Neural crest cell (in vitro differentiated cells): Measurements from ENCODE around the gene MRPS6. TPM values are rescaled to one million over a fixed set of nuclear protein-coding genes. Genes with fewer than 3 reads are reported as not detected.

Source experiments
- DNase-seq: peaks from one replicate; pipeline ENCODE4 v3.0.0; 2021; ENCODE audit warnings: low read depth, mixed read lengths, low spot score
- H3K27ac Mint-ChIP-seq: one replicate; pipeline ENCODE4 v1.8.0; 2021; ENCODE audit warnings: mild to moderate bottlenecking, mixed read lengths; ENCODE audit not compliant: unreplicated experiment
- H3K27me3 Mint-ChIP-seq: 2 replicates; pipeline ENCODE4 v1.8.0; 2021; ENCODE audit warnings: low read depth, mild to moderate bottlenecking, mixed read lengths
- H3K36me3 Mint-ChIP-seq: 2 replicates; pipeline ENCODE4 v1.8.0; 2021; ENCODE audit warnings: low read depth, mild to moderate bottlenecking, mixed read lengths
- H3K4me1 Mint-ChIP-seq: 2 replicates; pipeline ENCODE4 v1.8.0; 2021; ENCODE audit warnings: mixed read lengths
- H3K4me3 Mint-ChIP-seq: one replicate; pipeline ENCODE4 v1.8.0; 2021; ENCODE audit warnings: mild to moderate bottlenecking, mixed read lengths
- H3K9me3 Mint-ChIP-seq: 2 replicates; pipeline ENCODE4 v1.8.0; 2021; ENCODE audit warnings: mixed read lengths
- long read RNA-seq: library from polyadenylated mRNA; unstranded; transcript quantifications from one replicate; pipeline ENCODE4 v2.0.0, GENCODE V29; 2020
- total RNA-seq: library from RNA; stranded (reverse); gene quantifications from 2 replicates; pipeline ENCODE4 v1.2.1, GENCODE V29; 2021
- TF ChIP-seq, protein P1 (sequence below): fragments of 200-600 bp; sonication (generic); conservative IDR thresholded peaks from 2 replicates; pipeline ENCODE4 v1.5.0; 2021; ENCODE audit warnings: antibody characterized with exemption, mild to moderate bottlenecking

The MRPS6 gene
- total RNA-seq, result 91.4 and 94.1 TPM in 2 replicates
- long read RNA-seq, transcript MRPS6-201 (3 exons, 990 nt), result major isoform, 97 of 103 reads
- long read RNA-seq, partial matches to known transcripts, result 0 of 103 reads
- long read RNA-seq, other reads (novel, unspliced or antisense), result 5 of 103 reads

DNA sequence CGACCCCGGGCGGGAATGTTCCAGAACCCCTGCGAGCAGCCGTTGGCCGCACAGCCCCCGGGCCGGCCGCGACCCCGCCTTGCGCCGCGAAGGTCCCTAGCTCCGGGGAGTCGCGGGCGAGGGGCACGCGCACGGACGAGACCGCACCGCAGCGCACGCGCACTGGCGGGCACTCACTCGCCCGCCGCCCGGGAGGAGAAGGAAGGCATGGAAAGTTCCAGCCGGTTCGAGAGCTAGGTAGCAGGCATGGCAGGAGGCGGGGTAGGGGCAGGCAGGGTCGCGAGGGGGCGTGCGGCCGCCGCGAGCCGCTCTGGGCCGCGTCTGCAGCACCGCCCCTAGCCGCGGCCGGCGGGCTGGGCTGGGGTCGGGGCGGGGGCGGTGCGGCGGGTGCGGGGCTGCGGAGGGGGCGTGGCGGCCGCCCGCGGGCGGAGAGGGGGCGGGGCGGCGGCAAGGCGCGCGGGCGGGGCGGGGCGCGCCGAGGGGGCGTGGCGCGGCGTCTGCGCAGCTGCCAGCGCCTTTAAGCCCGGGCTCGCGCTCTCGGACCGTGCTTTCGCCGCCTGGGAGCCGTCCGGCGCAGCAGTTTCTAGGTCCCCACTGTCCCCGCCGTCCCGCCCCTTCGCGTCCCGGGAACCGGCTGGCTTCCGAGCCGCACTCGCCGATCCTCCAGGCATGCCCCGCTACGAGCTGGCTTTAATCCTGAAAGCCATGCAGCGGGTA lies at the start of gene MRPS6, which contains the start of gene SLC5A3:
TSS of gene MRPS6 (plus strand) at position 547 of the 717 bp plus-strand sequence. CDS start at position 670, 123 bp downstream.
TSS of gene SLC5A3 (plus strand) at position 547 of the 717 bp plus-strand sequence. CDS start 21,621 bp downstream, outside the sequence.
- DNase-seq, result peak; percentile 75
- TF ChIP-seq, protein P1, sequence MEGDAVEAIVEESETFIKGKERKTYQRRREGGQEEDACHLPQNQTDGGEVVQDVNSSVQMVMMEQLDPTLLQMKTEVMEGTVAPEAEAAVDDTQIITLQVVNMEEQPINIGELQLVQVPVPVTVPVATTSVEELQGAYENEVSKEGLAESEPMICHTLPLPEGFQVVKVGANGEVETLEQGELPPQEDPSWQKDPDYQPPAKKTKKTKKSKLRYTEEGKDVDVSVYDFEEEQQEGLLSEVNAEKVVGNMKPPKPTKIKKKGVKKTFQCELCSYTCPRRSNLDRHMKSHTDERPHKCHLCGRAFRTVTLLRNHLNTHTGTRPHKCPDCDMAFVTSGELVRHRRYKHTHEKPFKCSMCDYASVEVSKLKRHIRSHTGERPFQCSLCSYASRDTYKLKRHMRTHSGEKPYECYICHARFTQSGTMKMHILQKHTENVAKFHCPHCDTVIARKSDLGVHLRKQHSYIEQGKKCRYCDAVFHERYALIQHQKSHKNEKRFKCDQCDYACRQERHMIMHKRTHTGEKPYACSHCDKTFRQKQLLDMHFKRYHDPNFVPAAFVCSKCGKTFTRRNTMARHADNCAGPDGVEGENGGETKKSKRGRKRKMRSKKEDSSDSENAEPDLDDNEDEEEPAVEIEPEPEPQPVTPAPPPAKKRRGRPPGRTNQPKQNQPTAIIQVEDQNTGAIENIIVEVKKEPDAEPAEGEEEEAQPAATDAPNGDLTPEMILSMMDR, result peak; percentile 36
- Mint-ChIP-seq H3K27me3 (no peaks in the 10 kb centered on the region), H3K4me3 (peak within 1 kb of the TSS; percentile 95), H3K36me3 (no peaks in the 10 kb centered on the region), H3K4me1 (peaks cover 37% of the 10 kb centered on the region), H3K27ac (peak within 1 kb of the TSS; percentile 80), H3K9me3 (no peaks in the 10 kb centered on the region)

DNA sequence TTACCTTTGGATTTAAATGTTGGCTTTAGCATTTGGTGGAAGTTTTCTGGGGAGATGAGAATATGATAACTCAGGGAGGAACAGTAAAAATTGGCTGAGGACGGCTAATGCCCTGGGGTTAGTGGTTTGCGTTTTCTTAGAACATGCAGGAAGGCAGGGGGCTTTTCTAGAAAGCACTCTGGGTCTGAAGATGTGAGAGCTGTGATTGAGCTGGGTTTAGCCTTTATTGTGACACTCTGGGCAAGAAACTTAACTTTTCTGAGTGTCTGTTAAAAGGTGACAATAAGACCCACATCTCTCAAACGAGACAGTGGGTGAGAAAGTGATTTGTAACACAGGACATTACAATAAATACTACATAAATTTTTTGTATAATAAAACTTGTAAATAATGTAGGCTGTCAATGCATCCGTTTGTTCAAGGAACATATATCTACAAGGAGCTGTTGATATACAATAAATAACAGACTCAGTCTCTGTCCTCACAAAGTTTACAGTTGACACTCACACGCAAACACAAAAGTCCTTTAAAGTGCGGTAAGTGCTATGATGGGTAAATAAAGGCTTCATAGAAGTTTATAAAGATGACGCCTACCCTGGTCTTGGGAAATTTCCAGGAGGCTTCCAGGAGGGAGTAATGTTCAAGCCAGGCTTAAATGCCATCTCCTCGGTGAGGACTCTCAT lies 49.5 kb upstream of the MRPS6 start:
- Mint-ChIP-seq H3K27ac (no peak overlapping the region), H3K36me3 (peaks cover 2% of the 10 kb centered on the region), H3K4me1 (peaks cover 6% of the 10 kb centered on the region), H3K4me3 (no peak overlapping the region), H3K27me3 (no peaks in the 10 kb centered on the region), H3K9me3 (peaks cover 2% of the 10 kb centered on the region)
- TF ChIP-seq, protein P1, result no peak
- no peak for DNase-seq

DNA sequence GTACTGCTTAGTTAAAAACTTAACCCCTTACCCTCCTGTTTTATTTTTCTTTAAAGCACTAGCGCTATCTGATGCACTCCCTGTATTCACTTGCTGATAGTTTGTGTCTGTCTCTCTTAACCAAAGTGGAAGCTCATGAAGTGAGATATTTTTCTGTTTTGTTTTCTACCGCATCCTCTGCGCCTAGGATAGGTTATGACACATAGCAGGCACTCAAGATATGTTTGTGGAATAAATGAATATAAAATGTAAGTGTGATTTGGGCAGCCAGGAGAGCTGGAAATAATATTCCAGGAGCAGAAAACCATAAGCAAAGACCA lies 49.0 kb upstream of the MRPS6 start:
- Mint-ChIP-seq H3K4me1 (peaks cover 6% of the 10 kb centered on the region), H3K36me3 (peaks cover 2% of the 10 kb centered on the region), H3K9me3 (peaks cover 2% of the 10 kb centered on the region), H3K4me3 (no peak overlapping the region), H3K27me3 (no peaks in the 10 kb centered on the region), H3K27ac (no peak overlapping the region)
- DNase-seq, result no peak
- TF ChIP-seq, protein P1, result no peak

DNA sequence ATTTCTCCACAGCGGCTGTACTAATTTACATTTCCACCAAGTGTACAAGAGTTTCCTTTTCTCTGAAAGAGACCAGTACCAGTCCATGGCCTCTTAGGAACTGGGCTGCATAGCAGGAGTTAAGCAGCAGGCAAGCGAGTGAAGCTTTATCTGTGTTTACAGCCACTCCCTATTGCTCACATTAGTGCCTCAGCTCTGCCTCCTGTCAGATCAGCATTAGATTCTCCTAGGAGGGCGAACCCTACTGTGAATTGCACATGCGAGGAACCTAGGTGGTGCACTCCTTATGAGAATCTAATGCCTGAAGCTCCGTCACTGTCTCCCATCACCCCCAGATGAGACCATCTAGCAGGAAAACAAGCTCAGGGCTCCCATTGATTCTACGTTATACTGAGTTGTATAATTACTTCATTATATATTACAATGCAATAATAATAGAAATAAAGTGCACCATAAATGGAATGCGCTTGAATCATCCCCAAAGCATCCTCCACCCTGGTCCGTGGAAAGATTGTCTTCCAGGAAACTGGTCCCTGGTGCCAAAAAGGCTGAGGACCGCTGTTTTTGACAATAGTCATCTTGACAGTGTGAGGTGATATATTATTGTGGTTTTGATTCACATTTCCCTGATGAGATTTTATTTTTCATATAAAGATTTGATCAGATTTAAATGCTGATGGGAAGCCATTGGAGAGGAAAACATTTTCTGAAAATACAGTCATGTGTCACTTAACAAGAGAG lies 45.5 kb upstream of the MRPS6 start:
- TF ChIP-seq, protein P1, result no peak
- Mint-ChIP-seq H3K4me3 (no peak overlapping the region), H3K4me1 (peaks cover 4% of the 10 kb centered on the region), H3K27ac (no peak overlapping the region), H3K9me3 (peaks cover 4% of the 10 kb centered on the region), H3K27me3 (peaks cover under 1% of the 10 kb centered on the region), H3K36me3 (peaks cover 2% of the 10 kb centered on the region)
- DNase-seq, result no peak

DNA sequence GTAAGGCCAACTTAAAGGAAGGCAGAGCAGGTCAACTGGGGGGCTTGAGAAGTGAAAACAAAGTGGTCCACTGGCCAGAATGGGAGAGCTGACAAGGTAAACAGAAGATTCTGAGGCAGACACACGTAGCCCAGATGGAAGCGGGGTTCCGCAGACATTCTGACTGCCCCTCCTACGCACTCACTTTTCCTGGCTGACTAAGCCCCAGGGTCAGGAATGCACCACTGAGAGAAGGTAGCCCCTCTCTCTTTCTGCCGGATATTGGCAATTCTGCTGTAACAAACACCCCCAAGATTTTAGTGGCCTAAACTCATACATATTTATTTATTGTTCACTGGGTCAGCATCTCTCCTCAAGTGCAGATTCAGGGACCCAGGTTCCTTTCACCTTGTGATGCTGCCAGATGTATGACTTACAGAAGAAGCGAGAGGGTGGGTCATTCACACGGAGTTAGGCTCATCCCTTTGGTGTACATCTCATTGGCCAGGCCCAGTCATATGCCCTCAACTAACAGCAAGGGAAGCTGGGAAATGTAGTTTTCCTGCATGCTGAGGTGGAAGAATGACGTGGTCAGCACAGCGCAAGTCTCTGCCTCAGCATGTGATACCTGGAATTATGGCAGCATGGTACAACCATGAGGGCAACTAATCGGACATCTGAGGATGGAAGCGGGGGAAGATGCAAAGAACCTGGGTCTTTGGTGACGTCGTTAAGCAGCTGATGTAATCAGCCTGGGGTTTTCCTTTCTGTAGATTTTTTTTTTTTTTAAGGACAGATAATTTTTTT lies 43.4 kb upstream of the MRPS6 start:
- Mint-ChIP-seq H3K9me3 (peaks cover 4% of the 10 kb centered on the region), H3K27ac (no peak overlapping the region), H3K4me3 (no peak overlapping the region), H3K4me1 (peaks cover 4% of the 10 kb centered on the region), H3K27me3 (peaks cover 2% of the 10 kb centered on the region), H3K36me3 (peaks cover 2% of the 10 kb centered on the region)
- peak; percentile 31 for DNase-seq
- TF ChIP-seq, protein P1, result no peak
